Endothelial cell of umbilical vein (primary cell): ENCODE data around the gene ZBTB7A. TPM values are rescaled to one million over a fixed set of nuclear protein-coding genes. Genes with fewer than 3 reads are reported as not detected.

Experiments used
- BruUV-seq: library from RNA; stranded (reverse); fragments of 400-500 nt; replicated peaks from 2 replicates; lab custom pipeline; 2021; lab: Mats Ljungman, UMichigan
- CTCF ChIA-PET: fragments of 300-600, 350-600 bp; sonication (Branson Sonifier 250); formaldehyde crosslinking; loops from one replicate; lab custom pipeline; 2021; ENCODE audit warnings: antibody characterized with exemption, inconsistent platforms; lab: Charles Lee
- POLR2A ChIA-PET: fragments of 300-600, 350-600 bp; sonication (Branson Sonifier 250); formaldehyde crosslinking; loops from one replicate; lab custom pipeline; 2021; ENCODE audit warnings: antibody characterized with exemption, inconsistent platforms; lab: Charles Lee
- DNase-seq: peaks from one replicate; pipeline ENCODE4 v3.0.0-alpha.2; 2011; ENCODE audit warnings: low read depth, low spot score
- FAIRE-seq: peaks from 2 replicates; lab custom pipeline; 2011; peaks lifted over from hg19 to GRCh38; lab: Jason Lieb, UNC
- H2AFZ ChIP-seq: 2 replicates; pipeline ENCODE4 v1.6.0; 2012; ENCODE audit warnings: low read depth, low read length, control low read depth, inconsistent platforms
- H3K27ac ChIP-seq: 2 replicates; pipeline ENCODE4 v1.5.1; 2011; ENCODE audit warnings: low read depth, mild to moderate bottlenecking, control low read depth, low read length, moderate library complexity; ENCODE audit not compliant: insufficient read depth
- H3K27me3 ChIP-seq, 2 experiments: 2 replicates each; pipeline versions ENCODE4 v1.6.0 to v1.6.1; 2011; ENCODE audit warnings: low read length in 2 of 2, mixed read lengths in 1 of 2; ENCODE audit not compliant: control insufficient read depth in 2 of 2, insufficient read depth in 2 of 2
- H3K36me3 ChIP-seq, 2 experiments: 2 replicates in 1 of 2; 3 replicates in 1 of 2; pipeline ENCODE4 v1.5.1; 2011; ENCODE audit warnings: low read length in 2 of 2, mild to moderate bottlenecking in 1 of 2, moderate library complexity in 1 of 2; ENCODE audit not compliant: control insufficient read depth in 2 of 2, insufficient read depth in 2 of 2; ENCODE audit errors: extremely low read depth in 1 of 2
- H3K4me1 ChIP-seq: 3 replicates; pipeline ENCODE4 v1.5.1; 2011; ENCODE audit warnings: mild to moderate bottlenecking, low read length; ENCODE audit not compliant: control insufficient read depth, insufficient read depth; ENCODE audit errors: extremely low read depth
- H3K4me2 ChIP-seq: 2 replicates; pipeline ENCODE4 v1.6.1; 2011; ENCODE audit warnings: low read length, control low read depth, mixed read lengths; ENCODE audit not compliant: insufficient read depth
- H3K4me3 ChIP-seq, 3 experiments: fragments of 200-600 bp in 1 of 3; sonication (generic), shearing (Covaris generic) in 1 of 3; replicated peaks in 1 of 3; 2 replicates each; pipeline ENCODE4 v1.5.1; 2011 to 2016; ENCODE audit warnings: control low read depth in 3 of 3, low read length in 3 of 3, mild to moderate bottlenecking in 2 of 3, inconsistent platforms in 1 of 3, low read depth in 1 of 3, moderate library complexity in 1 of 3; ENCODE audit not compliant: insufficient read depth in 1 of 3
- H3K79me2 ChIP-seq: 2 replicates; pipeline ENCODE4 v1.6.0; 2012; ENCODE audit warnings: low read length, inconsistent platforms; ENCODE audit not compliant: control insufficient read depth, insufficient read depth
- H3K9ac ChIP-seq: replicated peaks from 2 replicates; pipeline ENCODE3; 2011; ENCODE audit warnings: low read length, control low read depth; ENCODE audit not compliant: insufficient read depth; ENCODE audit errors: extremely low read depth
- H3K9me1 ChIP-seq: replicated peaks from 3 replicates; pipeline ENCODE4 v1.6.0; 2011; ENCODE audit warnings: mild to moderate bottlenecking, low read length; ENCODE audit not compliant: control insufficient read depth, insufficient read depth; ENCODE audit errors: extremely low read depth
- H3K9me3 ChIP-seq: replicated peaks from 2 replicates; pipeline ENCODE4 v1.5.1; 2012; ENCODE audit warnings: low read length, inconsistent platforms; ENCODE audit not compliant: control insufficient read depth, insufficient read depth
- H4K20me1 ChIP-seq: replicated peaks from 2 replicates; pipeline ENCODE3; 2011; ENCODE audit warnings: mild to moderate bottlenecking, low read length; ENCODE audit not compliant: control insufficient read depth, insufficient read depth; ENCODE audit errors: extremely low read depth
- CTCF ChIP-seq, 2 donors: IDR thresholded peaks; 1 replicate in 1 of 2; 2 replicates in 1 of 2; pipeline ENCODE4 v1.5.1; 2011; ENCODE audit warnings: low read length in 2 of 2, mild to moderate bottlenecking in 2 of 2, moderate library complexity in 2 of 2, control low read depth in 1 of 2, inconsistent platforms in 1 of 2, low read depth in 1 of 2; ENCODE audit not compliant: insufficient read depth in 1 of 2; ENCODE audit errors: extremely low read depth in 1 of 2
- EZH2 ChIP-seq: IDR thresholded peaks from 2 replicates; pipeline ENCODE4 v1.6.1; 2012; ENCODE audit warnings: borderline replicate concordance, low read depth, mild to moderate bottlenecking, moderate library complexity, low read length, inconsistent platforms; ENCODE audit not compliant: severe bottlenecking
- FOS ChIP-seq: IDR thresholded peaks from 2 replicates; pipeline ENCODE4 v1.6.1; 2011; ENCODE audit warnings: mild to moderate bottlenecking, low read length, moderate library complexity, borderline replicate concordance; ENCODE audit not compliant: insufficient read depth
- GATA2 ChIP-seq: IDR thresholded peaks from 2 replicates; pipeline ENCODE4 v1.7.0; 2011; ENCODE audit warnings: low read depth, mild to moderate bottlenecking, moderate library complexity, mixed read lengths, low read length; ENCODE audit not compliant: insufficient read length, insufficient read depth
- JUN ChIP-seq: IDR thresholded peaks from 2 replicates; pipeline ENCODE4 v1.6.1; 2011; ENCODE audit warnings: borderline replicate concordance, low read depth; ENCODE audit not compliant: insufficient read length, insufficient read depth
- MAX ChIP-seq: IDR thresholded peaks from 2 replicates; pipeline ENCODE4 v1.6.1; 2011; ENCODE audit not compliant: insufficient read depth, insufficient read length
- MYC ChIP-seq: IDR thresholded peaks from one replicate; pipeline ENCODE4 v1.6.1; 2011; ENCODE audit warnings: mild to moderate bottlenecking, low read depth, low read length
- POLR2A ChIP-seq: IDR thresholded peaks from 2 replicates; pipeline ENCODE4 v1.6.1; 2012; ENCODE audit warnings: low read depth, mild to moderate bottlenecking, control low read depth, low read length
- POLR2AphosphoS5 ChIP-seq: IDR thresholded peaks from 2 replicates; pipeline ENCODE4 v1.6.1; 2012; ENCODE audit warnings: low read depth, mild to moderate bottlenecking, control low read depth, low read length, moderate library complexity; ENCODE audit not compliant: insufficient read depth
- dilution Hi-C: fragments of 300-500 bp; cut with MboI; formaldehyde crosslinking; loops from one replicate; pipeline ENCODE4 v1.15.0; 2019; ENCODE audit warnings: low sequenced_read_pairs; ENCODE audit not compliant: extremely low pct_ligation_motif_present
- intact Hi-C: fragments of 100-400 bp; cut with micrococcal nuclease; formaldehyde crosslinking; loops from one replicate; pipeline ENCODE4 v1.10.0; 2022
- polyA plus RNA-seq, 4 experiments: library from polyadenylated mRNA; depleted of rRNA in 3 of 4; stranded (reverse) in 3 of 4; unstranded in 1 of 4; fragments of >200 nt; gene quantifications; 2 replicates each; pipeline versions ENCODE4 v1.2.1 to v1.2.3, GENCODE V29; 2011 to 2012; ENCODE audit warnings: missing spikeins in 1 of 4
- total RNA-seq: library from RNA; stranded (reverse); gene quantifications from 2 replicates; pipeline ENCODE4 v1.2.3, GENCODE V29; 2021

Gene ZBTB7A
- total and polyA plus RNA-seq, 2 donors (not counting 3 experiments of a cell fraction or from before 2014, with no cell fraction given): 8.2 to 29.0 TPM

- no peak for FAIRE-seq
- no peaks in the 10 kb centered on the region for H3K9me1 ChIP-seq
- H3K36me3 ChIP-seq: peaks cover 2 to 21% of the 10 kb centered on the region in 2 experiments
- no TSS peak for BruUV-seq
- no peaks in the 10 kb centered on the region for H3K27me3 ChIP-seq
- CTCF ChIA-PET: no interaction called here
- no peaks in the 10 kb centered on the region for H3K9me3 ChIP-seq
- peaks cover 51% of the 10 kb centered on the region for H3K79me2 ChIP-seq
- no peak for DNase-seq
- intact Hi-C loops: no loop called here
- H3K4me2 ChIP-seq: no peak overlapping the region
- POLR2A ChIA-PET: no interaction called here
- H2AFZ ChIP-seq: no peak overlapping the region
- dilution Hi-C loops: no loop called here
- no peak overlapping the region for H3K4me3 ChIP-seq
- H3K4me1 ChIP-seq: no peaks in the 10 kb centered on the region
- no peak overlapping the region for H3K27ac ChIP-seq
- no peak overlapping the region for H3K9ac ChIP-seq
- H4K20me1 ChIP-seq: no peaks in the 10 kb centered on the region
- no peak for TF ChIP-seq FOS
- no peak for TF ChIP-seq EZH2
- no peak for TF ChIP-seq CTCF (IDR thresholded peaks at IDR 0.05; ENCODE audit: extremely low read depth in 1 of 2, insufficient read depth in 1 of 2, low read depth in 1 of 2, low read length in 2 of 2)
- TF ChIP-seq MAX: no peak
- no peak for TF ChIP-seq POLR2A
- TF ChIP-seq POLR2AphosphoS5: no peak
- no peak for TF ChIP-seq GATA2
- no peak for TF ChIP-seq MYC
- TF ChIP-seq JUN: no peak
Observed at GRCh38 chr19:4045597-4046361, 20.9 kb downstream of the ZBTB7A start.
